ENCODE results near the gene BMAL1. TPM values are rescaled to one million over a fixed set of nuclear protein-coding genes. Genes with fewer than 3 reads are reported as not detected.

Gene BMAL1
- total and polyA plus RNA-seq, 2 of the 4 experiments (the other 2 are of a cell fraction) = 8.8 to 9.9 TPM

GRCh38 chr11:13318498-13319295, 41.1 kb downstream of the BMAL1 start:
- Histone ChIP-seq H3K14ac (replicated peaks; ENCODE audit: low read depth, low read length) (0 out of 2 replicates have a peak overlapping the region, but pooled peaks have one; percentile 23), H2AK9ac (replicated peaks; ENCODE audit: low read depth, low read length, poor library complexity) (no peak overlapping the region), H3K56ac (ENCODE audit: extremely low read depth, insufficient read depth, low read length) (no peak overlapping the region), H3K23ac (ENCODE audit: low read depth, low read length) (0 out of 2 replicates have a peak overlapping the region, but pooled peaks have one; percentile 56), H4K91ac (ENCODE audit: insufficient read depth, low read depth, low read length) (no peak overlapping the region), H3K4me1 (ENCODE audit: control insufficient read depth, insufficient read depth, low read length) (peaks cover 4% of the 10 kb centered on the region), H3K36me3 (ENCODE audit: control insufficient read depth, insufficient read depth, low read length) (no peaks in the 10 kb centered on the region), H3K27ac (ENCODE audit: insufficient read depth, low read length) (no peak overlapping the region), H3K9me1 (ENCODE audit: insufficient read depth, low read length) (peaks cover 31% of the 10 kb centered on the region), H4K5ac (ENCODE audit: low read depth, low read length) (no peak overlapping the region), H2BK15ac (ENCODE audit: low read depth, low read length) (no peak overlapping the region), H2BK5ac (ENCODE audit: low read depth, low read length, poor library complexity, severe bottlenecking) (no peak overlapping the region), H2AFZ (replicated peaks; ENCODE audit: low read length, poor library complexity) (no peak overlapping the region), H3K9me3 (ENCODE audit: control insufficient read depth, insufficient read depth, low read length) (no peaks in the 10 kb centered on the region), H3K4ac (ENCODE audit: low read depth, low read length) (no peak overlapping the region), H3K27me3 (ENCODE audit: control insufficient read depth, insufficient read depth, low read length) (no peaks in the 10 kb centered on the region), H3K4me3 (ENCODE audit: insufficient read depth, low read depth, low read length) (no peak overlapping the region), H4K20me1 (ENCODE audit: insufficient read depth, low read length) (peaks cover 18% of the 10 kb centered on the region), H2BK120ac (ENCODE audit: low read depth, low read length) (no peak overlapping the region), H4K8ac (ENCODE audit: low read depth in 2 of 2, low read length in 2 of 2) (no peak overlapping the region), H2AK5ac (ENCODE audit: low read depth, low read length) (no peak overlapping the region), H2BK20ac (ENCODE audit: low read depth, low read length) (no peak overlapping the region), H3K4me2 (ENCODE audit: low read depth, low read length) (peak overlapping the region; percentile 32; the same call in 1 of the 2 replicates), H3K9ac (ENCODE audit: low read depth, low read length) (no peak overlapping the region), H3K18ac (ENCODE audit: low read depth, low read length) (no peak overlapping the region), H3K79me1 (ENCODE audit: low read depth in 1 of 2, low read length in 2 of 2) (peaks cover 31 to 84% of the 10 kb centered on the region in 2 experiments)
- intact Hi-C loops (cut with micrococcal nuclease) (no loop called here), in situ Hi-C loops (cut with MboI; ENCODE audit: low sequenced_read_pairs) (no loop called here), dilution Hi-C loops (cut with HindIII; ENCODE audit: low sequenced_read_pairs, unreplicated experiment) (no loop called here)
- WGBS, 2 experiments (ENCODE audit: extremely low coverage in 2 of 2, insufficient read length in 1 of 2) = no CpG with 5 or more reads among the region's 2 CpGs
- DNase-seq (no peak), ATAC-seq (ENCODE audit: low read depth) (no peak)
- CTCF ChIA-PET = interaction anchor here (1.9 to 2.5 kb wide), 2 partner anchors 16 to 17 kb away, joined by 5 to 13 read pairs; no protein-coding TSS in a partner anchor
- no peak for TF ChIP-seq USF2 (IDR thresholded peaks at IDR 0.05; ENCODE audit: low read depth, low read length)
- BruUV-seq (replicated peaks) = no TSS peak
- POLR2A ChIA-PET (ENCODE audit: unreplicated experiment) = no interaction called here

Measured in IMR-90 (cell line).